OCI-LY1 (cell line): Measurements from ENCODE around the gene SLAMF8.

Experiments used
- H2AFZ ChIP-seq: fragments of 200-600 bp; sonication (generic), shearing (Covaris generic); 2 replicates; pipeline ENCODE4 v1.6.0; 2014; ENCODE audit warnings: antibody characterized with exemption, mild to moderate bottlenecking, low read length
- H3F3A ChIP-seq: fragments of 200-600 bp; sonication (generic), shearing (Covaris generic); 2 replicates; pipeline ENCODE4 v1.6.0; 2014; ENCODE audit warnings: mild to moderate bottlenecking, antibody characterized with exemption, low read length, moderate library complexity; ENCODE audit not compliant: insufficient read depth
- H3K27ac ChIP-seq: fragments of 200-600 bp; sonication (generic); 2 replicates; pipeline ENCODE4 v1.5.1; 2014; ENCODE audit warnings: low read length, mixed run types, mild to moderate bottlenecking, low read depth; ENCODE audit not compliant: poor library complexity, severe bottlenecking
- H3K27me3 ChIP-seq: fragments of 200-600 bp; sonication (generic); 2 replicates; pipeline ENCODE4 v1.6.0; 2014; ENCODE audit warnings: antibody characterized with exemption, mild to moderate bottlenecking, low read length, moderate library complexity; ENCODE audit not compliant: insufficient read depth
- H3K36me3 ChIP-seq: fragments of 200-600 bp; sonication (generic); 2 replicates; pipeline ENCODE4 v1.6.1; 2014; ENCODE audit warnings: mild to moderate bottlenecking, antibody characterized with exemption, low read length, moderate library complexity, mixed read lengths; ENCODE audit not compliant: insufficient read depth
- H3K4me1 ChIP-seq: fragments of 200-600 bp; sonication (generic); 2 replicates; pipeline ENCODE4 v1.5.1; 2014; ENCODE audit warnings: mild to moderate bottlenecking, low read length, moderate library complexity; ENCODE audit not compliant: insufficient read depth, severe bottlenecking
- H3K4me2 ChIP-seq: fragments of 200-600 bp; sonication (generic), shearing (Covaris generic); 2 replicates; pipeline ENCODE4 v1.6.1; 2014; ENCODE audit warnings: low read length
- H3K4me3 ChIP-seq: fragments of 200-600 bp; sonication (generic); 2 replicates; pipeline ENCODE4 v1.5.1; 2014; ENCODE audit warnings: low read length, low read depth, mild to moderate bottlenecking, mixed read lengths; ENCODE audit not compliant: poor library complexity, severe bottlenecking
- H3K79me2 ChIP-seq: fragments of 200-600 bp; shearing (Covaris generic); 2 replicates; pipeline ENCODE4 v1.6.1; 2016; ENCODE audit warnings: mixed run types, low read length, mixed read lengths; ENCODE audit not compliant: insufficient read depth
- H3K9ac ChIP-seq: fragments of 200-600 bp; sonication (generic), shearing (Covaris generic); 2 replicates; pipeline ENCODE4 v1.6.1; 2014; ENCODE audit warnings: mild to moderate bottlenecking, low read length, mixed read lengths
- H3K9me2 ChIP-seq: fragments of 200-600 bp; sonication (generic), shearing (Covaris generic); 2 replicates; pipeline ENCODE4 v1.6.1; 2014; ENCODE audit warnings: low read depth, mild to moderate bottlenecking, low read length, mixed read lengths
- H3K9me3 ChIP-seq: fragments of 200-600 bp; shearing (Covaris generic); 2 replicates; pipeline ENCODE4 v1.6.1; 2014; ENCODE audit warnings: low read length, mixed read lengths
- H4K20me1 ChIP-seq: fragments of 200-600 bp; sonication (generic), shearing (Covaris generic); 2 replicates; pipeline ENCODE4 v1.6.0; 2016; ENCODE audit warnings: mild to moderate bottlenecking, low read length; ENCODE audit not compliant: insufficient read depth
- CTCF ChIP-seq: fragments of 200-600 bp; sonication (generic), shearing (Covaris generic); IDR thresholded peaks from 2 replicates; pipeline ENCODE4 v1.5.1; 2017; ENCODE audit warnings: mild to moderate bottlenecking, antibody characterized with exemption, low read length, moderate library complexity, mixed read lengths
- EZH2 ChIP-seq: fragments of 200-600 bp; sonication (generic), shearing (Covaris generic); IDR thresholded peaks from 2 replicates; pipeline ENCODE4 v1.8.0; 2017; ENCODE audit warnings: borderline replicate concordance, mixed run types, mild to moderate bottlenecking, antibody characterized with exemption, low read length, moderate library complexity, mixed read lengths

SLAMF8 gene

GRCh38 chr1:159857889-159858288 lies 31.2 kb downstream of the SLAMF8 start:
- Histone ChIP-seq H3K9me2 (no peaks in the 10 kb centered on the region), H3K79me2 (no peaks in the 10 kb centered on the region), H3K4me1 (no peaks in the 10 kb centered on the region), H3F3A (no peaks in the 10 kb centered on the region), H2AFZ (no peak overlapping the region), H3K9me3 (no peaks in the 10 kb centered on the region), H3K27ac (no peak overlapping the region), H3K36me3 (no peaks in the 10 kb centered on the region), H3K4me3 (no peak overlapping the region), H3K27me3 (no peaks in the 10 kb centered on the region), H4K20me1 (no peaks in the 10 kb centered on the region), H3K4me2 (no peak overlapping the region), H3K9ac (no peak overlapping the region)
- TF ChIP-seq EZH2 (no peak), CTCF (no peak)

- no peaks in the 10 kb centered on the region for H3K9me2 ChIP-seq
- H2AFZ ChIP-seq = no peak overlapping the region
- no peak overlapping the region for H3K27ac ChIP-seq
- H3K4me1 ChIP-seq = no peaks in the 10 kb centered on the region
- no peaks in the 10 kb centered on the region for H3K9me3 ChIP-seq
- TF ChIP-seq CTCF = no peak
- no peak for TF ChIP-seq EZH2
- no peak overlapping the region for H3K4me3 ChIP-seq
- no peaks in the 10 kb centered on the region for H3K79me2 ChIP-seq
- no peak overlapping the region for H3K9ac ChIP-seq
- no peaks in the 10 kb centered on the region for H3F3A ChIP-seq
- no peaks in the 10 kb centered on the region for H3K27me3 ChIP-seq
- H3K4me2 ChIP-seq = no peak overlapping the region
- no peaks in the 10 kb centered on the region for H4K20me1 ChIP-seq
- H3K36me3 ChIP-seq = no peaks in the 10 kb centered on the region
Measured at GRCh38 chr1:159859767-159860322, 33.2 kb downstream of the SLAMF8 start.

- no peak overlapping the region for H3K4me3 ChIP-seq
- H3K27me3 ChIP-seq = no peaks in the 10 kb centered on the region
Measured at GRCh38 chr1:159860456-159860855, 33.8 kb downstream of the SLAMF8 start.

More at GRCh38 chr1:159860456-159860855, 33.8 kb downstream of the SLAMF8 start:
- Histone ChIP-seq H3K79me2 (no peaks in the 10 kb centered on the region), H3K4me1 (no peaks in the 10 kb centered on the region), H3K9me2 (no peaks in the 10 kb centered on the region), H3K9ac (no peak overlapping the region), H2AFZ (no peak overlapping the region), H4K20me1 (no peaks in the 10 kb centered on the region), H3K9me3 (no peaks in the 10 kb centered on the region), H3K4me2 (no peak overlapping the region), H3F3A (no peaks in the 10 kb centered on the region), H3K36me3 (no peaks in the 10 kb centered on the region), H3K27ac (no peak overlapping the region)
- TF ChIP-seq CTCF (no peak), EZH2 (no peak)
